Pancreas (tissue), 10 donors: ENCODE results near the gene SNX27. TPM values are rescaled to one million over a fixed set of nuclear protein-coding genes. Genes with fewer than 3 reads are reported as not detected.

ENCODE experiments used
- ATAC-seq, 4 donors: fragments of 200-7000 bp; cut with Tn5 transposase; one replicate each; pipeline versions ENCODE4 v1.8.0 to v1.9.1; 2020; ENCODE audit warnings: mild to moderate bottlenecking in 4 of 4, moderate library complexity in 4 of 4
- DNase-seq, 6 donors: peaks; one replicate each; pipeline ENCODE4 v3.0.0-alpha.2; 2020
- FAIRE-seq: peaks from 2 replicates; lab custom pipeline; 2012; peaks lifted over from hg19 to GRCh38; lab: Jason Lieb, UNC
- H3K27ac ChIP-seq, 4 donors: fragments of 200-600 bp; sonication (generic); 1 replicate in 3 of 4; 2 replicates in 1 of 4; pipeline versions ENCODE4 v1.5.0 to v1.8.0; 2020
- H3K27me3 ChIP-seq, 4 donors: fragments of 200-600 bp; one replicate each; pipeline ENCODE4 v1.8.0; 2021
- H3K36me3 ChIP-seq, 3 donors: fragments of 200-600 bp; sonication (generic) in 1 of 3; one replicate each; pipeline versions ENCODE4 v1.5.0 to v1.8.0; 2020 to 2021
- H3K4me1 ChIP-seq, 3 donors: fragments of 200-600 bp; one replicate each; pipeline ENCODE4 v1.8.0; 2021
- H3K4me3 ChIP-seq, 4 donors: fragments of 200-600 bp; sonication (generic) in 2 of 4; one replicate each; pipeline versions ENCODE4 v1.5.0 to v1.8.0; 2020 to 2021
- H3K9me3 ChIP-seq, 4 donors: fragments of 200-600 bp; one replicate each; pipeline ENCODE4 v1.8.0; 2021
- CTCF ChIP-seq, 4 donors: fragments of 200-600 bp; sonication (generic) in 3 of 4; IDR thresholded peaks; one replicate each; pipeline versions ENCODE4 v1.5.0 to v1.8.0; 2021; ENCODE audit warnings: antibody characterized with exemption in 4 of 4
- WGBS, 2 donors: extraction: QIAGEN DNeasy Blood & Tissue Kit; methylation state at CpG; one replicate each; pipeline ENCODE4 v1.1.7; 2013; 5-methylcytosine and 5-hydroxymethylcytosine counted together
- intact Hi-C, 3 donors: fragments of 100-400 bp; cut with DNase I; formaldehyde crosslinking; loops; one replicate each; pipeline versions ENCODE4 v1.11.1 to v1.14.2; 2022
- polyA plus RNA-seq, 2 donors: library from polyadenylated mRNA; stranded (reverse); fragments of 200-250 nt; gene quantifications; one replicate each; pipeline ENCODE4 v1.2.3, GENCODE V29; 2013
- total RNA-seq, 6 donors: library from RNA; stranded (reverse); fragmentation: NEBNext Ultra II Directional in 4 of 6; extraction: Animal tissue kit (Norgen Biotek cat#: 25700) in 4 of 6; gene quantifications; one replicate each; pipeline versions ENCODE4 v1.2.1 to v1.2.4, GENCODE V29; 2021 to 2023
- donor health status: healthy with polysubstance abuse.
- donor health status: DM: no; HTN: no; CAD: no; lungs with moderate emphysema.
- donor health status: DM: no; HTN: no; CAD: no.
- donor health status: control.
- donor health status: control.
- donor health status: Bipolar disorder and iron deficiency.
- donor health status: DM: yes; HTN: yes; CAD: no.
- donor health status: DM: no; HTN: no; CAD: no.
- donor health status: DM: no; HTN: no; CAD: no.
- donor health status: DM: yes; HTN: yes; CAD: no.

Gene SNX27
- total and polyA plus RNA-seq, 8 donors: 5.9 to 23.4 (median 11.9) TPM

- TF ChIP-seq CTCF (IDR thresholded peaks at IDR 0.05): no peak
- H3K4me1 ChIP-seq: peaks cover 0 to 18% (median 6%) of the 10 kb centered on the region in 3 donors
- H3K36me3 ChIP-seq: no peaks in the 10 kb centered on the region
- no peaks in the 10 kb centered on the region for H3K9me3 ChIP-seq
- H3K27me3 ChIP-seq: no peaks in the 10 kb centered on the region
- peak within 1 kb of the TSS; percentile 9 to 47 (median 21) for H3K4me3 ChIP-seq
- DNase-seq (peak in 1 of 6 donors; percentile 30), FAIRE-seq (no peak), ATAC-seq (peak; percentile 77 to 87 (median 78))
- intact Hi-C loops: no loop called here
- H3K27ac ChIP-seq: peak within 1 kb of the TSS in 3 of 4 donors; percentile 1 to 66 (median 36)
- 10 to 12% methylated on average over 41 to 44 of the region's 44 CpGs for WGBS, 2 donors
Measured at GRCh38 chr1:151720974-151721787, 109.3 kb downstream of the SNX27 start, which contains the start of gene RIIAD1. RIIAD1 (plus strand) TSS chr1:151721522; CDS start chr1:151721537, 15 bp downstream.

- intact Hi-C loops: no loop called here
- ATAC-seq: no peak
- peaks cover 0 to 18% (median 6%) of the 10 kb centered on the region in 3 donors for H3K4me1 ChIP-seq
- H3K36me3 ChIP-seq: no peaks in the 10 kb centered on the region
- H3K4me3 ChIP-seq: peak overlapping the region in 2 of 4 donors; percentile 32 to 47
- no peak for TF ChIP-seq CTCF (IDR thresholded peaks at IDR 0.05)
- DNase-seq: no peak
- FAIRE-seq: no peak
- 37 to 44% methylated on average over 17 of the region's 17 CpGs for WGBS, 2 donors
- H3K27ac ChIP-seq: no peak overlapping the region
- H3K9me3 ChIP-seq: no peaks in the 10 kb centered on the region
- H3K27me3 ChIP-seq: no peaks in the 10 kb centered on the region
Measured at GRCh38 chr1:151721788-151722510, 110.1 kb downstream of the SNX27 start.

- H3K27ac ChIP-seq: no peak overlapping the region
- H3K4me1 ChIP-seq: peaks cover 0 to 20% (median 8%) of the 10 kb centered on the region in 3 donors
- no peaks in the 10 kb centered on the region for H3K36me3 ChIP-seq
- H3K9me3 ChIP-seq: no peaks in the 10 kb centered on the region
- H3K4me3 ChIP-seq: no peak overlapping the region
- no peak for TF ChIP-seq CTCF (IDR thresholded peaks at IDR 0.05)
- ATAC-seq (no peak), FAIRE-seq (no peak), DNase-seq (peak in 1 of 6 donors; percentile 1)
- no peaks in the 10 kb centered on the region for H3K27me3 ChIP-seq
- WGBS, 2 donors: 45 to 56% methylated on average over 3 of the region's 3 CpGs
- intact Hi-C loops: no loop called here
Measured at GRCh38 chr1:151723726-151724370, 112.0 kb downstream of the SNX27 start.

GRCh38 chr1:151728151-151729054 lies 116.6 kb downstream of the SNX27 start:
- ATAC-seq (peak in 3 of 4 donors; percentile 17 to 59 (median 26)), FAIRE-seq (no peak), DNase-seq (peak in 1 of 6 donors; percentile 4)
- WGBS, 2 donors: 58 to 63% methylated on average over 19 of the region's 19 CpGs
- Histone ChIP-seq H3K4me3 (no peak overlapping the region), H3K27ac (peak overlapping the region in 2 of 4 donors; percentile 39 to 83), H3K4me1 (peaks cover 10 to 21% (median 11%) of the 10 kb centered on the region in 3 donors), H3K27me3 (no peaks in the 10 kb centered on the region), H3K9me3 (no peaks in the 10 kb centered on the region), H3K36me3 (no peaks in the 10 kb centered on the region)
- TF ChIP-seq CTCF (IDR thresholded peaks at IDR 0.05): no peak
- intact Hi-C loops: no loop called here
